Esophagus (tissue), 2 donors: ENCODE data around the gene CDC42EP2. TPM values are rescaled to one million over a fixed set of nuclear protein-coding genes. Genes with fewer than 3 reads are reported as not detected.

Experiments
- H3K27ac ChIP-seq, 2 donors: one replicate each; pipeline ENCODE4 v1.5.1; 2013; ENCODE audit warnings: low read depth in 2 of 2, mild to moderate bottlenecking in 2 of 2, inconsistent platforms in 1 of 2, low read length in 1 of 2, moderate library complexity in 1 of 2
- H3K27me3 ChIP-seq, 2 donors: one replicate each; pipeline ENCODE4 v1.6.1; 2013; ENCODE audit warnings: low read length in 2 of 2, control low read depth in 1 of 2, mild to moderate bottlenecking in 1 of 2; ENCODE audit not compliant: insufficient read depth in 2 of 2, control insufficient read depth in 1 of 2
- H3K36me3 ChIP-seq, 2 donors: one replicate each; pipeline ENCODE4 v1.6.1; 2013; ENCODE audit warnings: low read length in 1 of 2; ENCODE audit not compliant: control insufficient read depth in 2 of 2, insufficient read depth in 2 of 2
- H3K4me1 ChIP-seq, 2 donors: one replicate each; pipeline ENCODE4 v1.6.1; 2013; ENCODE audit warnings: low read length in 1 of 2; ENCODE audit not compliant: control insufficient read depth in 2 of 2, insufficient read depth in 2 of 2
- H3K4me3 ChIP-seq, 2 donors: one replicate each; pipeline ENCODE4 v1.5.1; 2013; ENCODE audit warnings: low read length in 2 of 2, mild to moderate bottlenecking in 2 of 2, low read depth in 1 of 2, moderate library complexity in 1 of 2
- H3K9me3 ChIP-seq, 2 donors: one replicate each; pipeline ENCODE4 v1.6.1; 2013; ENCODE audit warnings: mild to moderate bottlenecking in 2 of 2, low read depth in 1 of 2, low read length in 1 of 2, moderate library complexity in 1 of 2; ENCODE audit not compliant: control insufficient read depth in 2 of 2, insufficient read depth in 1 of 2
- WGBS, 2 donors: extraction: QIAGEN DNeasy Blood & Tissue Kit; methylation state at CpG; one replicate each; pipeline ENCODE4 v1.1.7; 2013; 5-methylcytosine and 5-hydroxymethylcytosine counted together
- polyA plus RNA-seq, 2 donors: library from polyadenylated mRNA; stranded (reverse); fragments of 200-250 nt; gene quantifications; one replicate each; pipeline ENCODE4 v1.2.3, GENCODE V29; 2013
- donor health status: healthy with polysubstance abuse.
- donor health status: Bipolar disorder and iron deficiency.

The CDC42EP2 gene
- polyA plus RNA-seq, 2 donors = 4.4 to 4.7 TPM

DNA sequence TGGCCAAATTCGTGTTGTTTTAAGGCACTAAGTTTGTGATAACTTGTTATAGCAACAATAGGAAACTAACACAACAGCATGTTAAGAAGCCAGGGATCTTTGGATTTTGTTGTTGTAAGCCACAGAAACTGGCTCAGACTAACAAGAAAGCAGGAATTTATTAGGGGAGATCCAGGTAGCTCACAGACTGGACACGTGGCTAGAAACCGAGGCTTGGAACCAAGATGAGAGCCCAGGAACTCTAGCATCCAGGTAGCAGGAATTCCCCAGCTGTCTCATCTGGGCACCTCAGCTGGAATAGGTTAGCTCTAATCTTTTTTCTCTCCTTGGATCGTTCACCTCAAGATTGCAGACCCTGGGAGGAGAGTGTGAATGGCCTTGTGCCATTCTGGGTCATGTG, 28.0 kb upstream of the CDC42EP2 start:
- Histone ChIP-seq H3K36me3 (peaks cover 2 to 10% of the 10 kb centered on the region in 2 donors), H3K27ac (no peak overlapping the region), H3K27me3 (no peaks in the 10 kb centered on the region), H3K4me1 (peaks cover 0 to 5% of the 10 kb centered on the region in 2 donors), H3K4me3 (no peak overlapping the region), H3K9me3 (no peaks in the 10 kb centered on the region)
- 82 to 84% methylated on average over 4 of the region's 4 CpGs for WGBS, 2 donors

DNA sequence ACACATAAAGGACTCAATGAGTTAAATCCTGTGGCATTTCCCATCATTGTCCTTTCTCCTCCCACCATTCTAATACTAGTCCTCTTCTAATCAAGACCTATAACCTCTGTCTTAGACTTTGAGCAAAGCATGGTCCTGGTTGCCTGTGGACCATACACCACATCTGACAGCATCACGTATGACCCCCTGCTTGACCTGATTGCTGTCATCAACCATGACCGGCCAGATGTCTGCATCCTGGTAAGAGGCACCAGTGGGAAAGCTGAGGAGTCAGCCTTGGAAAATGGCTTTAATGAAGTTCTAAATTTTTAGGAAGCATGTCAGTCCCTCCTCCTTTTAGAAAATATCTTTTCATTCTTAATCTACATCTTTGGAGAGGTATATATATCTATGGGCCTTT, 27.1 kb upstream of the CDC42EP2 start:
- Histone ChIP-seq H3K4me3 (no peak overlapping the region), H3K36me3 (peaks cover 2 to 4% of the 10 kb centered on the region in 2 donors), H3K4me1 (peaks cover 0 to 5% of the 10 kb centered on the region in 2 donors), H3K9me3 (no peaks in the 10 kb centered on the region), H3K27ac (no peak overlapping the region), H3K27me3 (no peaks in the 10 kb centered on the region)
- WGBS, 2 donors = 93 to 96% methylated on average over 2 of the region's 2 CpGs

DNA sequence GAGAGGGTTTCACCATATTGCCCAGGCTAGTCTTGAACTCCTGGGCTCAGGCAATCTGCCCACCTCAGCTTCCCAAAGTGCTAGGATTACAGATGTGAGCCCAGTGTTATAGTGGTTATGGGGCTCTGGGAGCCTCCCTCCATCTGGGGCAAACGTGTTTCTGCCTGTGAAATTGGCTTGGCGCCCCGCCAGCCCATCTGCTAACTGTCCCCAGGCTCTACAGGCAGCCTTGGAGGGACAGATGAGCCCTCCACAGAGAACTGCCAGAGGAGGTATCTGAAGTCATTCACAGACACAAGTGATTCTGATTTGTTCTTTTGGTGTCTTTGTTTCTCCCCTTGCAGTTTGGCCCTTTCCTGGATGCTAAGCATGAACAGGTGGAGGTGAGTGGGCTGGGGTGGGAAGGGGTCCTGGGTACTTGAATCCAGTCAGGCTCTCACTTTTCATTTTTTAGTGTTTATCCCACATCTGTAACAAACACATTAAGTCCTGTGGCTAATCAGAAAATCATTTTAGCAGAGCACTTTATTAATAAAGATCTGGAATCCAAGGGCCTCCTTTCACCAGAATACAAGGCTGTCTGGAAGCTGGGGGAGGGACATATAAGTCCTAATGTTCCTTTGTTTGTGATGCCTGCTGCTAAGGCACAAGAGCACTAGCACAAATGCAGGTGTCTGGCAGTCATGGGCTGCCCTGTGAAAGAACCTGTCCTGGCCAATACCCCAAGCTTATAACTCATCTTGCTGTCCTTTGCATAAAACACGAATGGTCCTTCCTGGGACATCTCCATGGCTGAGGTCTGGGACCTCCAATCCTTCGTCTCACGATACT, 25.7 kb upstream of the CDC42EP2 start:
- Histone ChIP-seq H3K4me1 (peaks cover 0 to 5% of the 10 kb centered on the region in 2 donors), H3K9me3 (no peaks in the 10 kb centered on the region)

DNA sequence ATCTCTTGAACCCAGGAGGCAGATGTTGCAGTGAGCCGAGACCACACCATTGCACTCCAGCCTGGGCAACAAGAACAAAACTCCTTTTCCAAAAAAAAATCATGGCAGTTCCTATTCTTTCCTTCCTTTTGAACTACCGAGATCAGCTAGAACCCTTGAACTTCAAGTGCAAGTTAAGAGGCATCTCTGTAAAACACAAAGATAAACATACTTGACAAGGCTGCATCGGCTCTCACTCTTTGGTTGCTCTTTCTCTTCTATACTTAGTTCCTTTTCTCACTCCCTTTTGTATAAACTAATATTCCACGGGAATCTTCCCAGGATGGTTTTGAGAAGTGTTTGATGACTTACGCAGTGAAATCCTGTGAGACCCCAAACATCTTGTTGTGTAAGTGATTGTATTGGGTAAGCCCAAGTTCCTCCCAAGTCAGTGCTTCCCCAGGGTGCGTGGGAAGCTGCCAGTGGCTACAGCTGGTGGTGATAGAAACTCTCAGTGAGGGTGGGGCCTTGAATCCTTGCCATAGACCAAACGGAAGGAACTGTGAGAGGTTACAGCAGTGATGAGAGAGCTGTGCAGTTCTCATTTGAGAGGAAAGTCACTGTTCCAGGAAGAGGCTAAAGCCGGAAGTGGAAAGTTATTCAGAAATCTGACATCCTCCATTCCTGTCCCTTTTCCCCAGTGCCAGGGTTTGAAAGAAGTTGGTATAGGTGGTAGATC, 24.1 kb upstream of the CDC42EP2 start:
- H3K4me1 ChIP-seq = peaks cover 3 to 8% of the 10 kb centered on the region in 2 donors
- no peaks in the 10 kb centered on the region for H3K9me3 ChIP-seq
- peaks cover 0 to 3% of the 10 kb centered on the region in 2 donors for H3K36me3 ChIP-seq
- peak overlapping the region; percentile 73 to 87 for H3K27ac ChIP-seq
- H3K4me3 ChIP-seq = no peak overlapping the region
- WGBS, 2 donors = 48 to 54% methylated on average over 8 of the region's 8 CpGs
- no peaks in the 10 kb centered on the region for H3K27me3 ChIP-seq

More for the DNA sequence above, 25.7 kb upstream of the CDC42EP2 start:
- H3K27ac ChIP-seq = peak overlapping the region in 1 of 2 donors; percentile 2
- no peaks in the 10 kb centered on the region for H3K27me3 ChIP-seq
- H3K4me3 ChIP-seq = no peak overlapping the region
- peaks cover 0 to 3% of the 10 kb centered on the region in 2 donors for H3K36me3 ChIP-seq
- WGBS, 2 donors = 64 to 70% methylated on average over 6 of the region's 6 CpGs

DNA sequence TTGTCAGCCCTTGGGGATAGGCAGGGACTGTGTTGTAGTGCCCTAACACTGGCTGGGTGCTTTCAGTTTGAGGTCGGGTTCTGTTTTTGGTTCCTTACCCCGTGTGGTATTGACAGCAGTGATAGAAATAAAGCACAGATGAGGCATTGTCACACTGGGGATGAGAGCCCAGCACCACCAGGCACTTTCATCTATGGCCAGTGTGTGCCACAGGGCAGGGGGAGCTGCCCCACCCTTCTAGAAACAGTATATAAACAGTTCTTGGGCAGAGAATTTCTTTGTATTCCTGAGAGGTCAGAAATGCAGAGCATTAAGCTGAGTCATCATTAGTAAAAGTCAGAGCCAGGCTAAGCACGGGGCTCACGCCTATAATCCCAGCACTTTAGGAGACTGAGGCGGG, 23.1 kb upstream of the CDC42EP2 start:
- peak overlapping the region; percentile 87 to 88 for H3K27ac ChIP-seq
- no peaks in the 10 kb centered on the region for H3K27me3 ChIP-seq
- peaks cover 0 to 7% of the 10 kb centered on the region in 2 donors for H3K36me3 ChIP-seq
- H3K4me1 ChIP-seq = peaks cover 3 to 8% of the 10 kb centered on the region in 2 donors
- 48 to 64% methylated on average over 5 of the region's 5 CpGs for WGBS, 2 donors
- no peak overlapping the region for H3K4me3 ChIP-seq
- no peaks in the 10 kb centered on the region for H3K9me3 ChIP-seq

DNA sequence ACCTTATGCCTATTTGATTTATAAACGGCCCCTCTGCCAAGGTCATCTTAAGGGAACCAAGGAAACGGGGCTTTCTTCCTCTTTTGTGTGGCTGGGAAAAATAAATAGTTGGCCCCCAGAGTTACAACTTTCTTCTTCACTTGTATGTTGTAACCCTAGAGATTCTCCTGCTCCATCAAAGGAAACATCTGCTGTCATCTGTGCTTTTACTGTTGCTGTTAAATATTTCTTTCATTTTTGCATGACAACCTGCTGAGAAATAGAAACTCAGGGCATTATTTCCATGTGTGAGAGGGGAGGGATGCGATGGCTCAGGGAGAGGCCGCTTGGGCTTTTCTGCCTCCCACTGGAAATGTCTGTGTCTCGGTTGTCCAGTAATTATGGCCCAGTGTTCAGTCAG, 21.8 kb upstream of the CDC42EP2 start:
- peaks cover under 1 to 12% of the 10 kb centered on the region in 2 donors for H3K36me3 ChIP-seq
- H3K9me3 ChIP-seq = no peaks in the 10 kb centered on the region
- H3K4me1 ChIP-seq = peaks cover 5 to 8% of the 10 kb centered on the region in 2 donors
- H3K27me3 ChIP-seq = no peaks in the 10 kb centered on the region
- H3K4me3 ChIP-seq = no peak overlapping the region
- 74 to 77% methylated on average over 5 of the region's 5 CpGs for WGBS, 2 donors
- H3K27ac ChIP-seq = peak overlapping the region; percentile 87 to 88

DNA sequence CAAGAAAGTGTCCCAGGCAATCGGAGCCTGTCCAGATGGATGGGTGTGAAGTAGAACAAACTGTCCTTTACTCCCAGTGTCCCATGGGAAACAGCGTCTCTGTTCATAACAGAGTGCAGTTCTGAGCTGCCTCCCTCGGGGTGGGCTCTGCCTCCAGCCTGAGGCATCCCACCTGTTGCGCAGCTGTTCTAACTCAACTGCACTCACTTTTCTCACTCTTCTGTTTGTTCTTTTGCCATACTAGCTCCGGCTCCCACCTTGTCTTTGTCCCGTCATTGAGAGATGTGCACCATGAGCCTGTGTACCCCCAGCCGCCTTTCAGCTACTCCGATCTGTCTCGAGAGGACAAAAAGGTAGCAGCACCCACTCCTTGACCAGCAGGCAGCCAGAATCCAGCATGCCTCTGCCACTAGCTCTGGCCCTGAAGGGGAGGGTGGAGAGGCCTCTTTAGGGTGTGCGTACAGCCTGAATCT, 20.7 kb upstream of the CDC42EP2 start:
- Histone ChIP-seq H3K27me3 (no peaks in the 10 kb centered on the region), H3K36me3 (peaks cover 3 to 12% of the 10 kb centered on the region in 2 donors)

DNA sequence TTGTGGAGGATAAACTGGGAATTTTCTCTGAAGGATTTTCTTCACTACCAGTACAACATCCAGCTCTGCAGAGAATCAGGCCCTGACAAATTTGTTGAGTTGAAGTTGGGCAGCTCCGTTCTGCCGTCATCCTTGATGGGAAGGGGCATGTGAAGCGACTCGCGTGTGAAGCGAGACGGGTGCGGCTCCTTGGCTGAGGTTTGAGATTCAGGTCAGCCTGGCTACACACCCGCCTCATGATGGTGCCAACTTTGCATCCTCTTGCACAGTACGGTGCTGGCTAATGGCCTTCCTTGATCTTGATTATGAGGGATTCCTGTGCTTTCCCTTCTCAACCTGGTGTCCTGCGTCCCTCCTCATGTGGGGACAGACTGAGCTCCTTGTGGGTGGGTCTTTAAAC, 19.7 kb upstream of the CDC42EP2 start:
- H3K27ac ChIP-seq = peak overlapping the region in 1 of 2 donors; percentile 60
- peaks cover 3 to 12% of the 10 kb centered on the region in 2 donors for H3K36me3 ChIP-seq
- no peaks in the 10 kb centered on the region for H3K9me3 ChIP-seq
- H3K4me1 ChIP-seq = peaks cover 5 to 8% of the 10 kb centered on the region in 2 donors
- WGBS, 2 donors = 73 to 77% methylated on average over 11 of the region's 11 CpGs
- no peaks in the 10 kb centered on the region for H3K27me3 ChIP-seq
- H3K4me3 ChIP-seq = no peak overlapping the region

More for the DNA sequence above, 20.7 kb upstream of the CDC42EP2 start:
- Histone ChIP-seq H3K27ac (peak overlapping the region; percentile 87), H3K4me3 (no peak overlapping the region), H3K4me1 (peaks cover 5 to 8% of the 10 kb centered on the region in 2 donors), H3K9me3 (no peaks in the 10 kb centered on the region)
- 70 to 79% methylated on average over 10 of the region's 10 CpGs for WGBS, 2 donors

DNA sequence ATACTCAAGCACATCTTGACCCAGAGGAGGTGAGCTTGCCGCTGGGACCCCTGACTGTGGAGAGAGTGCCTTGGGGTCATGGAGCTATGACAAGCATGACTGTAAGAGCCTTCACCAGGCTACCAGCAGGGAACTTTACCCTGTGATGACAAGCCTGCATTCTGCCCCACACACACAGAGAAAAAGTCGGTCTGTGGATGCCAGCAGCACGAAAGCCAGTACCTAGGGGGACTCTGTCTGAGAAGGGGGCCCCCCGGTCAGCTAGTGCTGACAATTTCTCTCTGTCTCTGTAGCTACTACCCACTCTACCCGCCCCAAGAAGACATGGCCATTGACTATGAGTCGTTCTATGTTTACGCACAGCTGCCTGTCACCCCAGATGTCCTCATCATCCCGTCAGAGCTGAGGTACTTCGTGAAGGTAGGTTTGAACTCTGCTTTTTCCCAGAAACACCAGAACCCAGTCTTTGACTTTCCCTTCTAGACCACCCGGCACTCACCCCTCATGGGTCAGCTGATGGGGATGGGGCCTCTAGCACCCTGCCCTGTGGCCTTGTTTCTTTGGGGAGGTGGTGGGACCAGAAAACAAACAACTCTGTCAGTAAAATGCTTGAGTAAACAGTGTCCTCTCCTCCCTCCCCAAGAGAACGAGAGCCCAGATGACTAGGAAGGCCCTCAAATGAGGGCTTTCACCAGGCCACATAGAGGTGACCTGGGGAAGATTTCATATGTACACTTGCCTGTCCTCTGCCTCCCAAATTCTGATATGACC, 18.9 kb upstream of the CDC42EP2 start:
- peaks cover 5 to 8% of the 10 kb centered on the region in 2 donors for H3K4me1 ChIP-seq

More for the DNA sequence above, 18.9 kb upstream of the CDC42EP2 start:
- Histone ChIP-seq H3K36me3 (peaks cover 3 to 12% of the 10 kb centered on the region in 2 donors), H3K9me3 (no peaks in the 10 kb centered on the region), H3K27me3 (no peaks in the 10 kb centered on the region), H3K4me3 (no peak overlapping the region), H3K27ac (peak overlapping the region; percentile 38 to 49)
- WGBS, 2 donors = 94% methylated on average over 11 of the region's 11 CpGs
